ENCODE measurements around the gene ELK4.

ELK4 gene

DNA sequence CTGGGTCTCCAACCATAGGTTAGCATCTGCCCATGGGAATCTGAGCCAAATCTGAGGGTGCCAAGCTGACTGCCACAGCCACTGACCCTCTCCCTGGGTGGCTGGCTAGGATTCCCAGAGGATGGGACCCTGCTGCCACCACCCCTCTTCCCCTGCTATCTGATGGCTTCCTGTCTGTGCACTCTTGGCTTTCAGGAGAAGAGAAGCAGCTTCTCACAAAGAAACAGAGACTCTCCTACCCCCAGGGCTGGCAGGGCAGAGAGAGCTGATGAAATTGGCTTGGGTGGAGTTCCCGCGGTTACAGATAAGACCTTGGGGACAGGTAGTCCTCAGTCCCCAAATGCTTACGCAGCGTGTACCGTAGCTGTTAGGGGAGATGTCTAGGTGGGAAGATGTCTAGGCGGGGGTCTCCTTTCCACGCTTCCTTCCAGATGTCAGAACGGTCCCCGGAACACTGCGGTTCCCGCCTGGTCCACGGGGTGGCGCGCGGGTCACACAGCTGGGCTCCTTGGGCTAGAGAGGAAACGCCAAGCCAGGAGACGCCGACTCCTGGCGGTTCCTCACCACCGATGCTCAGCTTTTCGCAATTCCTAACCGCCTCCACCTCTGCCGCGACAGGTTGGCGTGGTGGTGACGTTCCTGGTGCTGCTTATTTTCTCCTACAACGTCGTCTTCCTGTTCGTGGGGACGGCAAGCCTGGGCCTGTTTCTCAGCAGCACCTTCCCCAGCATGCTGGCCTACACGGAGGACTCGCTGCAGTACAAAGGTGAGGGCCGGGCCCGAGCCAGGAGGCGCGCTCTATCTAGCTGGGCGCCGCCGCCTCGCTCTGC is 40.1 kb downstream of the ELK4 start:
- Histone ChIP-seq H3K27ac (ENCODE audit: low read depth, low read length) (peak overlapping the region; percentile 45), H3K4me3 (ENCODE audit: low read depth in 1 of 2, low read length in 2 of 2) (peak overlapping the region; percentile 68 to 76), H3K36me3 (ENCODE audit: control insufficient read depth in 1 of 2, insufficient read depth in 2 of 2, low read length in 2 of 2) (no peaks in the 10 kb centered on the region), H3K9me3 (ENCODE audit: control insufficient read depth in 1 of 2, low read length in 2 of 2) (no peaks in the 10 kb centered on the region), H3K4me1 (ENCODE audit: control insufficient read depth in 1 of 2, insufficient read depth in 2 of 2, low read length in 2 of 2) (peaks cover 18 to 26% of the 10 kb centered on the region in 2 donors), H3K27me3 (ENCODE audit: control insufficient read depth in 1 of 2, insufficient read depth in 2 of 2, low read length in 2 of 2) (no peaks in the 10 kb centered on the region), H3K9ac (ENCODE audit: low read depth in 1 of 2, low read length in 2 of 2) (peak overlapping the region; percentile 62 to 75)

DNA sequence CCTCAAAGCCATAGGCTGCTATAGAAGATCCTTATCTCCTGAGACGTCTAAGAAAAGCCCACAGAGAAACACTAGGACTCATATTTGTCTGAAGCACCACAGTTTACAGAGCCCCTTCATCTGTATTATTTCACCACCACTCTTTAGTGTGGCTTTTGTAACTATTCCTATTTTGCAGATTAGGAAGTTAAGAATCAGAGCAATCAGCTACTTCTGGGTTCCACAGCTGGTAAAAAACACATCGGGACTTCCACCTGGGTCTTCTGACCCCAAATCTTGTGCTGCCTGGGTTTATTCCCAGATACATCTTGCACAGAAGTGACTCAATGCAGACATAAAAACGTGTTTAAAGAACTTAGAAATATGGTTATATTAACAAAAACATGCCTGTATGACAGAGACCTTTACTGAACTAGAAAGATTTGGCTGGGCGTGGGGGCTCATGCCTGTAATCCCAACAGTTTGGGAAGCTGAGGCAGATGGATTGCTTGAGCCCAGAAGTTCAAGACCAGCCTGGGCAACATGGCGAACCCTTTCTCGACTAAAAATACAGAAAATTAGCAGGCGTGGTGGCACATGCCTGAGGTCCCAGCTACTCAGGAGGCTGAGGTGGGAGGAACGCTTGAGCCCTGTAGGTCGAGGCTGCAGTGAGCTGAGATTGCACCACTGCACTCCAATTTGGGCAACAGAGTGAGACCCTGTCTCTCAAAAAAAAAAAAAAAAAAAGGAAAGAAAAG is 40.9 kb downstream of the ELK4 start:
- Histone ChIP-seq H3K27me3 (ENCODE audit: control insufficient read depth in 1 of 2, insufficient read depth in 2 of 2, low read length in 2 of 2) (no peaks in the 10 kb centered on the region), H3K4me3 (ENCODE audit: low read depth in 1 of 2, low read length in 2 of 2) (no peak overlapping the region), H3K27ac (ENCODE audit: low read depth, low read length) (no peak overlapping the region), H3K36me3 (ENCODE audit: control insufficient read depth in 1 of 2, insufficient read depth in 2 of 2, low read length in 2 of 2) (no peaks in the 10 kb centered on the region), H3K9me3 (ENCODE audit: control insufficient read depth in 1 of 2, low read length in 2 of 2) (no peaks in the 10 kb centered on the region), H3K4me1 (ENCODE audit: control insufficient read depth in 1 of 2, insufficient read depth in 2 of 2, low read length in 2 of 2) (peaks cover 18 to 26% of the 10 kb centered on the region in 2 donors), H3K9ac (ENCODE audit: low read depth in 1 of 2, low read length in 2 of 2) (no peak overlapping the region)

- Histone ChIP-seq H3K36me3 (ENCODE audit: control insufficient read depth in 1 of 2, insufficient read depth in 2 of 2, low read length in 2 of 2) (no peaks in the 10 kb centered on the region), H3K4me1 (ENCODE audit: control insufficient read depth in 1 of 2, insufficient read depth in 2 of 2, low read length in 2 of 2) (peaks cover 18 to 26% of the 10 kb centered on the region in 2 donors), H3K4me3 (ENCODE audit: low read depth in 1 of 2, low read length in 2 of 2) (peak overlapping the region in 1 of 2 donors; percentile 32), H3K27me3 (ENCODE audit: control insufficient read depth in 1 of 2, insufficient read depth in 2 of 2, low read length in 2 of 2) (no peaks in the 10 kb centered on the region), H3K27ac (ENCODE audit: low read depth, low read length) (no peak overlapping the region), H3K9me3 (ENCODE audit: control insufficient read depth in 1 of 2, low read length in 2 of 2) (no peaks in the 10 kb centered on the region), H3K9ac (ENCODE audit: low read depth in 1 of 2, low read length in 2 of 2) (peak overlapping the region in 1 of 2 donors; percentile 39)
These were observed 41.4 kb downstream of the ELK4 start for GRCh38 chr1:205590457-205590768.

DNA sequence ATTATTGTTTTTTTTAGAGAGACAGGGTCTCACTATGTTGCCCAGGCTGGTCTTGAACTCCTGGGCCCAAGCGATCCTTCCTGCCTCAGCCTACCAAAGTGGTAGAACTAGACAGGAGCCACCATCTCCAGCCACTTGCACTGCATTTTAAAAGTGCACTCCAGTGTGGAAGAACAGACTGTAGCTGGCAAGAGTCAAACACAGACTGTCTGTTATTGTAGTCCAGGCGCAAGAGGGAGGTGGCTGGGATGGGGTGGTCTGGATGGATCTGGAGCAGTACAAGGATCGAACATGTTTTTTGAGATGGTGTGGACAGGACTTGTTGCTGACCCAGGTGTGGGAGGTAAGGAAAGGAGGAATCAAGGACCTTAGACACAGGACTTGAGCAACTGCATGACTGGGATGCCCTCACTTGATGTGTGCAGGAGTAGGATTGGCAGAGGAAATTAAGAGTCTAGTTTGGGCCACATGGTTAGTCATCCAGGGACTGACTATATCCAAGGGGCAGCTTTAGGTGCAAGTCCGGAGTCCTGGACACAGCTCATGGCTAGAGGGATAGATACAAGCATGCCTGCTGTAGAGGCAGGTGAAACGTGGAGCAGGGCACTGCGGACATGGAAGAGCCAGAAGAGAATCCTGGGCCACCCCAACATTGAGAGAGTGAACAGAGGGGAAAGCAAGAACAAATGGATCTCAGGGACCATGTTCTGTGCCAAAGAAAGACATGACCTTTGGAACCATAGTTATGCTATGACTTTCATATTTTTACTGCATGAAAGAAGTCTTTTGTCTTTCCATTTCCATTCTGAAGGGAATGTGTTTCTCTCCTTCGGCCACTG is 42.0 kb downstream of the ELK4 start:
- H3K36me3 ChIP-seq (ENCODE audit: control insufficient read depth in 1 of 2, insufficient read depth in 2 of 2, low read length in 2 of 2): no peaks in the 10 kb centered on the region
- H3K4me3 ChIP-seq (ENCODE audit: low read depth in 1 of 2, low read length in 2 of 2): peak overlapping the region in 1 of 2 donors; percentile 32
- no peaks in the 10 kb centered on the region for H3K27me3 ChIP-seq (ENCODE audit: control insufficient read depth in 1 of 2, insufficient read depth in 2 of 2, low read length in 2 of 2)
- H3K9me3 ChIP-seq (ENCODE audit: control insufficient read depth in 1 of 2, low read length in 2 of 2): no peaks in the 10 kb centered on the region
- H3K4me1 ChIP-seq (ENCODE audit: control insufficient read depth in 1 of 2, insufficient read depth in 2 of 2, low read length in 2 of 2): peaks cover 18 to 26% of the 10 kb centered on the region in 2 donors
- H3K9ac ChIP-seq (ENCODE audit: low read depth in 1 of 2, low read length in 2 of 2): peak overlapping the region in 1 of 2 donors; percentile 39
- H3K27ac ChIP-seq (ENCODE audit: low read depth, low read length): no peak overlapping the region

DNA sequence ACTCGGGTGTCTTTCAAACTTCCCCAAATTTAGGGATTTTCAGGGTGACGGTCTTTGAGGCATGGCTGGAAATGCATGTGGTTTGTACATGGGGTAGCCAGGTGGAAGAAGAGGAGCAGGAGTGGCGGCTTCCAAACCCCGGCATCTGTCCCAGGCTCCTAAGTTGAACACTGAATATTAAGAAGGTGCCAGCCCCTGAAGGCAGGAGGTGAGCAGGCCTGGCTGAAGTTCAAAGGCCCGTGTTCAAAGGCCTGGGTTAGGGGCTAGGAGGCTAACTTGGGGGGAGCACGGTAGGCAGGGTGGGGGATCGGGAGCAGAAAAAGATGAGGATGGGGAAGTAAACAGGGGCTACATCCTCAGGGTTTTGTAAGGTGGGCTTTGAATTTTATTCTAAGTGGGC is 42.8 kb downstream of the ELK4 start:
- Histone ChIP-seq H3K27me3 (ENCODE audit: control insufficient read depth in 1 of 2, insufficient read depth in 2 of 2, low read length in 2 of 2) (no peaks in the 10 kb centered on the region), H3K36me3 (ENCODE audit: control insufficient read depth in 1 of 2, insufficient read depth in 2 of 2, low read length in 2 of 2) (no peaks in the 10 kb centered on the region), H3K4me3 (ENCODE audit: low read depth in 1 of 2, low read length in 2 of 2) (no peak overlapping the region), H3K4me1 (ENCODE audit: control insufficient read depth in 1 of 2, insufficient read depth in 2 of 2, low read length in 2 of 2) (peaks cover 18 to 26% of the 10 kb centered on the region in 2 donors), H3K9ac (ENCODE audit: low read depth in 1 of 2, low read length in 2 of 2) (no peak overlapping the region), H3K9me3 (ENCODE audit: control insufficient read depth in 1 of 2, low read length in 2 of 2) (no peaks in the 10 kb centered on the region), H3K27ac (ENCODE audit: low read depth, low read length) (no peak overlapping the region)

DNA sequence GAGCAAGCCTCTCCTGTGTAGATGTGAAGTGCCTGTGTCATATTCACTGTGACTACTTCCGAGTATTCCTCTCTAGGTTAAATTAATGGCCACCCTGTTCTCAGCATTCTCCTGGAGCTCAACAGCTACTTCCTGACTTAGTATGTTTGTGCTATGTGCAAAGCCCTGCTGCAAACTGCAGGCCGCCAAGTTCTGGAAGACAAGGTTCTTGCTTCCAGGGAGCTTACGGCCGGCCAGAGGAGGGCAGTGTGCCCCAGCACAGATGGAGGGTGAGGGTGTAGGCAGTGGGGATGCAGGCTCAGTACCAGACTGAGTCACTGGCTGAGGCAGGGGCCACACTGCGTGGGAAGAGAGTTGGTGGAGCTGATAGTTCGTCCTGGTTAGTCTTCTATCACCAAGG is 43.2 kb downstream of the ELK4 start:
- H3K4me1 ChIP-seq (ENCODE audit: control insufficient read depth in 1 of 2, insufficient read depth in 2 of 2, low read length in 2 of 2): peaks cover 18 to 23% of the 10 kb centered on the region in 2 donors
- no peak overlapping the region for H3K9ac ChIP-seq (ENCODE audit: low read depth in 1 of 2, low read length in 2 of 2)
- H3K27ac ChIP-seq (ENCODE audit: low read depth, low read length): no peak overlapping the region
- no peak overlapping the region for H3K4me3 ChIP-seq (ENCODE audit: low read depth in 1 of 2, low read length in 2 of 2)
- no peaks in the 10 kb centered on the region for H3K36me3 ChIP-seq (ENCODE audit: control insufficient read depth in 1 of 2, insufficient read depth in 2 of 2, low read length in 2 of 2)
- H3K27me3 ChIP-seq (ENCODE audit: control insufficient read depth in 1 of 2, insufficient read depth in 2 of 2, low read length in 2 of 2): no peaks in the 10 kb centered on the region
- no peaks in the 10 kb centered on the region for H3K9me3 ChIP-seq (ENCODE audit: control insufficient read depth in 1 of 2, low read length in 2 of 2)

DNA sequence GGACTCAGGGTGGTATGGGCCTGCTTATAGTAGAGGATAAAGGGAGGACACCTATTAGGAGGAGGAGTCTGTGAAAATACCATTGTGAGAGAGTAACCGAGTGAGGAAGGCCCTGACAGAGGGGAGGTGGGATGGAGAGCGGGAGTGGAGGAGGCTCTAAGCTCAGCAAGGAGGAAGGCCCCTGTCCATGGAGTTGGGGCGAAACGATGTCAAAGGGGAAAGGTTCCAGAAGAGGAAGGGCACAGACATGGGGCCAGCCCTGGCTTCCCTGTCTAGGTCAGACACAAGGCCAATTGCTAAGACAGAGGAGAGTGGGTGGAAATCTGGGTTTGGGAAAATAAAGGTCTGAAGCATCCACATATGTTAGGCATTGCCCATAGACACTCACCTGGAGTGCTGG is 44.2 kb downstream of the ELK4 start:
- Histone ChIP-seq H3K4me3 (ENCODE audit: low read depth in 1 of 2, low read length in 2 of 2) (no peak overlapping the region), H3K27ac (ENCODE audit: low read depth, low read length) (no peak overlapping the region), H3K27me3 (ENCODE audit: control insufficient read depth in 1 of 2, insufficient read depth in 2 of 2, low read length in 2 of 2) (no peaks in the 10 kb centered on the region), H3K36me3 (ENCODE audit: control insufficient read depth in 1 of 2, insufficient read depth in 2 of 2, low read length in 2 of 2) (no peaks in the 10 kb centered on the region), H3K9ac (ENCODE audit: low read depth in 1 of 2, low read length in 2 of 2) (no peak overlapping the region), H3K9me3 (ENCODE audit: control insufficient read depth in 1 of 2, low read length in 2 of 2) (no peaks in the 10 kb centered on the region), H3K4me1 (ENCODE audit: control insufficient read depth in 1 of 2, insufficient read depth in 2 of 2, low read length in 2 of 2) (peaks cover 16 to 28% of the 10 kb centered on the region in 2 donors)

DNA sequence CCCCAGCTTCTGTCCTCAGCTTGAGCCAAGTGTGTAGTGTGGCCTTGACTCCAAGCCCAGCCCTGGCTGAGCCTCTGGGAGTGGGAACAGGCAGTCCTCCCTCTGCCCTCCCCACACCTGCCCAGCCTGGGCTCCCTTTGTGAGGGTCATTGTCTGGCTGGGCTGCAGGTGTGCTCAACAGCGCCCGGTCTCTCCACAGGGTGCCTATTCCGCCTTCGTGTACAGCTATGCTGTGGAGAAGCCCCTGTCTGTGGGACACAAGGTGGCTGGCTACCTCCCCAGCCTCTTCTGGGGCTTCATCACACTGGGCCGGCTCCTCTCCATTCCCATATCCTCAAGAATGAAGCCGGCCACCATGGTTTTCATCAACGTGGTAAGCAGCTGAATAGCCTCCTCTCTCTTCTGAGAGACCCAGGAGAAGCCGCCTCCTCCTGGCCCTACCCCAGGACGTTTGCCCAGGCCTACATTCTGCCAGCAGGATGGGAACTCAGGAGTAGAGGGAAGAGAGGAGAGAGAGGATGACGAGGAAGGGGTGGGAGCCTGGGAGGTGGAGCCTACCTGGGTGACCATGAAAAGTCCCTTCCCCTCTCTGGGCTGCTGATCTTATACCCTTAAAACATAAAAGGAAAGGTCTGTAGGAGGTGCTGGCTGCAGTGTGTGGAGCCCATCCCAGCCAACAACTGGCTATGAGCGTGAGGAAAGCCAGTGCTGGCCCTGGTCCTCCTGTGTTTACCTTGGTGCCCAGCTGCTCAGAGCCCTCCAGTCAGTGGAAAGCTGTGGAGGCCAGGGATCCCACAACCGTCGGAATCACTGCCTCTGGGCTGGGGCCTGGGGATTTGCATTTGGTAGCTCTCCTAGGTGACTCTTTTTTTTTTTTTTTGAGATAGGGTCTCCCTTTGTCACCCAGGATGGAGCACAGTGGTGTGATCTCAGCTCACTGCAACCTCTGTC is 45.7 kb downstream of the ELK4 start:
- H3K36me3 ChIP-seq (ENCODE audit: control insufficient read depth in 1 of 2, insufficient read depth in 2 of 2, low read length in 2 of 2): no peaks in the 10 kb centered on the region
- no peak overlapping the region for H3K9ac ChIP-seq (ENCODE audit: low read depth in 1 of 2, low read length in 2 of 2)
- no peaks in the 10 kb centered on the region for H3K27me3 ChIP-seq (ENCODE audit: control insufficient read depth in 1 of 2, insufficient read depth in 2 of 2, low read length in 2 of 2)
- no peak overlapping the region for H3K4me3 ChIP-seq (ENCODE audit: low read depth in 1 of 2, low read length in 2 of 2)
- no peaks in the 10 kb centered on the region for H3K9me3 ChIP-seq (ENCODE audit: control insufficient read depth in 1 of 2, low read length in 2 of 2)
- no peak overlapping the region for H3K27ac ChIP-seq (ENCODE audit: low read depth, low read length)
- peaks cover 18 to 22% of the 10 kb centered on the region in 2 donors for H3K4me1 ChIP-seq (ENCODE audit: control insufficient read depth in 1 of 2, insufficient read depth in 2 of 2, low read length in 2 of 2)

- Histone ChIP-seq H3K4me3 (ENCODE audit: low read depth in 1 of 2, low read length in 2 of 2) (no peak overlapping the region), H3K4me1 (ENCODE audit: control insufficient read depth in 1 of 2, insufficient read depth in 2 of 2, low read length in 2 of 2) (peaks cover 12 to 20% of the 10 kb centered on the region in 2 donors), H3K27ac (ENCODE audit: low read depth, low read length) (no peak overlapping the region), H3K9ac (ENCODE audit: low read depth in 1 of 2, low read length in 2 of 2) (no peak overlapping the region), H3K36me3 (ENCODE audit: control insufficient read depth in 1 of 2, insufficient read depth in 2 of 2, low read length in 2 of 2) (no peaks in the 10 kb centered on the region), H3K27me3 (ENCODE audit: control insufficient read depth in 1 of 2, insufficient read depth in 2 of 2, low read length in 2 of 2) (no peaks in the 10 kb centered on the region), H3K9me3 (ENCODE audit: control insufficient read depth in 1 of 2, low read length in 2 of 2) (no peaks in the 10 kb centered on the region)
These were observed 46.5 kb downstream of the ELK4 start for GRCh38 chr1:205585169-205585834.
